GM23338 (cell line): ENCODE data around the gene AGAP5.
"Not testable (repeated sequence)": the region's sequence is repeated elsewhere in the genome, so short reads cannot be mapped to it uniquely, and the experiment has no call there.

Experiments used
- CREB1 ChIP-seq: fragments of 250-450 bp; sonication (Bioruptor Pico); IDR thresholded peaks from 2 replicates; pipeline ENCODE4 v1.5.0; 2020; ENCODE audit warnings: low read depth, mild to moderate bottlenecking, moderate library complexity
- EZH2 ChIP-seq: fragments of 200-600 bp; sonication (generic); IDR thresholded peaks from one replicate; pipeline ENCODE4 v1.8.0; 2017; ENCODE audit warnings: antibody characterized with exemption, mild to moderate bottlenecking, low read depth; ENCODE audit not compliant: unreplicated experiment
- EZH2phosphoT487 ChIP-seq: fragments of 200-600 bp; sonication (generic); IDR thresholded peaks from one replicate; pipeline ENCODE4 v1.8.1; 2018; ENCODE audit warnings: antibody characterized with exemption; ENCODE audit not compliant: unreplicated experiment
- JUNB ChIP-seq: IDR thresholded peaks from one replicate; pipeline ENCODE4 v1.6.1; 2016; ENCODE audit warnings: antibody characterized with exemption; ENCODE audit not compliant: unreplicated experiment
- NANOG ChIP-seq: IDR thresholded peaks from 2 replicates; pipeline ENCODE4 v1.6.1; 2016; ENCODE audit warnings: antibody characterized with exemption, borderline replicate concordance
- POLR2AphosphoS5 ChIP-seq: IDR thresholded peaks from 2 replicates; pipeline ENCODE4 v1.6.1; 2016; ENCODE audit warnings: antibody characterized with exemption, low read depth
- STAT1 ChIP-seq: IDR thresholded peaks from one replicate; pipeline ENCODE4 v1.6.1; 2016; ENCODE audit warnings: antibody characterized with exemption; ENCODE audit not compliant: unreplicated experiment
- ZNF114 ChIP-seq: fragments of 250-450 bp; sonication (Bioruptor Pico); IDR thresholded peaks from 2 replicates; pipeline ENCODE4 v1.5.0; 2020; ENCODE audit warnings: mild to moderate bottlenecking, moderate library complexity
- ZNF331 ChIP-seq: fragments of 250-450 bp; sonication (Bioruptor Pico); IDR thresholded peaks from 2 replicates; pipeline ENCODE4 v1.5.0; 2020; ENCODE audit warnings: low read depth, mild to moderate bottlenecking, moderate library complexity
- TF ChIP-seq, protein P1 (sequence below), 2 experiments: fragments of 200-600 bp in 1 of 2; sonication (generic) in 1 of 2; conservative IDR thresholded peaks; 2 replicates each; pipeline versions ENCODE4 v1.5.1 to v1.6.1; 2016 to 2017; ENCODE audit warnings: antibody characterized with exemption in 2 of 2, low read depth in 2 of 2, mild to moderate bottlenecking in 2 of 2, moderate library complexity in 1 of 2
- TF ChIP-seq, protein P2 (sequence below): IDR thresholded peaks from 2 replicates; pipeline ENCODE4 v1.6.1; 2016; ENCODE audit warnings: antibody characterized with exemption
- TF ChIP-seq, protein P3 (sequence below): IDR thresholded peaks from one replicate; pipeline ENCODE4 v1.6.1; 2018; ENCODE audit warnings: antibody characterized with exemption; ENCODE audit not compliant: unreplicated experiment

DNA sequence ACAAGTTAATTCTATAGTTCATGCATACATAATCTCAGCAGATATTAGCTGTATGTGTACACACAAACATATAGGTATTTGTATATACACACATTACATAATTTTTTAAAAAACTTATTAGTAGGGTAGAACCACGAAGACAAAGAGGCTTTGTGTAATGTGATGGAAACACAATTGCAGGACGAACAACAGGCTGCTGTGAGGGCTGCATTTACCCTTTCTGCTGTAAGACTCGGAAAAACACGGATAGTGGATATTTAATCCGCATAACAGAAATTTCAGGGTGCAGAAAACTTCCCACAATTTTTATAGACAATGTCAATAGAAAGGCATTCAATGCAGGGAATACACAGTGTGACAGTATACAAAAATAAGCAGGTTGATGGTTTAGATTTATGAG lies 13.8 kb upstream of the AGAP5 start:
- TF ChIP-seq, protein P1, sequence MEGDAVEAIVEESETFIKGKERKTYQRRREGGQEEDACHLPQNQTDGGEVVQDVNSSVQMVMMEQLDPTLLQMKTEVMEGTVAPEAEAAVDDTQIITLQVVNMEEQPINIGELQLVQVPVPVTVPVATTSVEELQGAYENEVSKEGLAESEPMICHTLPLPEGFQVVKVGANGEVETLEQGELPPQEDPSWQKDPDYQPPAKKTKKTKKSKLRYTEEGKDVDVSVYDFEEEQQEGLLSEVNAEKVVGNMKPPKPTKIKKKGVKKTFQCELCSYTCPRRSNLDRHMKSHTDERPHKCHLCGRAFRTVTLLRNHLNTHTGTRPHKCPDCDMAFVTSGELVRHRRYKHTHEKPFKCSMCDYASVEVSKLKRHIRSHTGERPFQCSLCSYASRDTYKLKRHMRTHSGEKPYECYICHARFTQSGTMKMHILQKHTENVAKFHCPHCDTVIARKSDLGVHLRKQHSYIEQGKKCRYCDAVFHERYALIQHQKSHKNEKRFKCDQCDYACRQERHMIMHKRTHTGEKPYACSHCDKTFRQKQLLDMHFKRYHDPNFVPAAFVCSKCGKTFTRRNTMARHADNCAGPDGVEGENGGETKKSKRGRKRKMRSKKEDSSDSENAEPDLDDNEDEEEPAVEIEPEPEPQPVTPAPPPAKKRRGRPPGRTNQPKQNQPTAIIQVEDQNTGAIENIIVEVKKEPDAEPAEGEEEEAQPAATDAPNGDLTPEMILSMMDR (conservative IDR thresholded peaks at IDR 0.05; ENCODE audit: low read depth in 2 of 2), result not testable (repeated sequence)
- TF ChIP-seq CREB1 (CRISPR knock-in tag); EZH2phosphoT487; POLR2AphosphoS5; EZH2; JUNB; NANOG; STAT1; ZNF331; ZNF114: not testable (repeated sequence)
- TF ChIP-seq, protein P2, sequence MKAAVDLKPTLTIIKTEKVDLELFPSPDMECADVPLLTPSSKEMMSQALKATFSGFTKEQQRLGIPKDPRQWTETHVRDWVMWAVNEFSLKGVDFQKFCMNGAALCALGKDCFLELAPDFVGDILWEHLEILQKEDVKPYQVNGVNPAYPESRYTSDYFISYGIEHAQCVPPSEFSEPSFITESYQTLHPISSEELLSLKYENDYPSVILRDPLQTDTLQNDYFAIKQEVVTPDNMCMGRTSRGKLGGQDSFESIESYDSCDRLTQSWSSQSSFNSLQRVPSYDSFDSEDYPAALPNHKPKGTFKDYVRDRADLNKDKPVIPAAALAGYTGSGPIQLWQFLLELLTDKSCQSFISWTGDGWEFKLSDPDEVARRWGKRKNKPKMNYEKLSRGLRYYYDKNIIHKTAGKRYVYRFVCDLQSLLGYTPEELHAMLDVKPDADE, result not testable (repeated sequence)
- TF ChIP-seq, protein P3, sequence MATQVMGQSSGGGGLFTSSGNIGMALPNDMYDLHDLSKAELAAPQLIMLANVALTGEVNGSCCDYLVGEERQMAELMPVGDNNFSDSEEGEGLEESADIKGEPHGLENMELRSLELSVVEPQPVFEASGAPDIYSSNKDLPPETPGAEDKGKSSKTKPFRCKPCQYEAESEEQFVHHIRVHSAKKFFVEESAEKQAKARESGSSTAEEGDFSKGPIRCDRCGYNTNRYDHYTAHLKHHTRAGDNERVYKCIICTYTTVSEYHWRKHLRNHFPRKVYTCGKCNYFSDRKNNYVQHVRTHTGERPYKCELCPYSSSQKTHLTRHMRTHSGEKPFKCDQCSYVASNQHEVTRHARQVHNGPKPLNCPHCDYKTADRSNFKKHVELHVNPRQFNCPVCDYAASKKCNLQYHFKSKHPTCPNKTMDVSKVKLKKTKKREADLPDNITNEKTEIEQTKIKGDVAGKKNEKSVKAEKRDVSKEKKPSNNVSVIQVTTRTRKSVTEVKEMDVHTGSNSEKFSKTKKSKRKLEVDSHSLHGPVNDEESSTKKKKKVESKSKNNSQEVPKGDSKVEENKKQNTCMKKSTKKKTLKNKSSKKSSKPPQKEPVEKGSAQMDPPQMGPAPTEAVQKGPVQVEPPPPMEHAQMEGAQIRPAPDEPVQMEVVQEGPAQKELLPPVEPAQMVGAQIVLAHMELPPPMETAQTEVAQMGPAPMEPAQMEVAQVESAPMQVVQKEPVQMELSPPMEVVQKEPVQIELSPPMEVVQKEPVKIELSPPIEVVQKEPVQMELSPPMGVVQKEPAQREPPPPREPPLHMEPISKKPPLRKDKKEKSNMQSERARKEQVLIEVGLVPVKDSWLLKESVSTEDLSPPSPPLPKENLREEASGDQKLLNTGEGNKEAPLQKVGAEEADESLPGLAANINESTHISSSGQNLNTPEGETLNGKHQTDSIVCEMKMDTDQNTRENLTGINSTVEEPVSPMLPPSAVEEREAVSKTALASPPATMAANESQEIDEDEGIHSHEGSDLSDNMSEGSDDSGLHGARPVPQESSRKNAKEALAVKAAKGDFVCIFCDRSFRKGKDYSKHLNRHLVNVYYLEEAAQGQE, result not testable (repeated sequence)
